HG03521 (cell line): ENCODE data around the gene BTBD16.

Experiments used
- ATAC-seq: cut with Tn5 transposase; IDR thresholded peaks from one replicate; pipeline ENCODE4 v1.9.1; 2021; ENCODE audit warnings: mild to moderate bottlenecking, moderate library complexity; ENCODE audit not compliant: unreplicated experiment

BTBD16 gene

DNA sequence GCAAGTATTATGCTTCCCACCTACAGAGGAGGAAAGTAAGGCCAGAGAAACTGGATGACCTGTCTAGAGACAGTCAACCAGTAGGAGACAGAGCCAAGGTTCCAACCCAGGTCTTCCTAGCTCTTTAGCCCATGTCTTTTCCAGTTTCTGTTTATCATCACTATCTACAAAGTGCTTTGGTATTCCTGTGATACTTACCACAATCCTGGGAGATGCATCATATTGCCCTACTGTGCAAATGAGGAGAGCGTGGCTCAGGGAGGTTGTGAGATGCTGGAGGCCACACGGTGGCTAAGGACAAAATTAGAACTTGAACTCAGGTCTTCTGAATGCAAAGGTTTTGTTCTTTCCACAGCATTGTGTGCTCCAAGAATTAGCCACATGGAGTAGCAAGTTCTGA lies 92.2 kb downstream of the BTBD16 start:
- no peak for ATAC-seq

- ATAC-seq = no peak
These were observed 92.8 kb downstream of the BTBD16 start for GRCh38 chr10:122363722-122364463.

GRCh38 chr10:122368502-122369254 lies 97.6 kb downstream of the BTBD16 start:
- no peak for ATAC-seq

DNA sequence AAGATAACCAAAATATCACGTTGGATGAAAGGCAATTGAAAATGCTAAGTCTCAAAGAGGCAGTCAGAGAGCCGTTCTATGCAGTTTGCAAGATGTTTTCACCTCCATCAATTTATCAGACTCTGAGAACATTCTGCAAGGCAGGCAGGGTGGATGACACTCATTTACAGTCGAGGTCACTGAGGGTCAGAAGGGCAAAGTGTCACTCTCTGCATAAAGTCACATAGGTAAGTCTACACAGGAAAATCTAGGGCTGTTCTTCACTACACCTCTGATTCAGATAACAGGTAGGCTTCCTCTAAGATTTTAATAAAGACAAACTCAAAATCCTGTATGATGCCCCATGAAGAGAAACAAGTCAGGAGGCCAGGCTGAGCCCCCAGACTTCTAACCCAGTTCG lies 102.0 kb downstream of the BTBD16 start:
- ATAC-seq = no peak

DNA sequence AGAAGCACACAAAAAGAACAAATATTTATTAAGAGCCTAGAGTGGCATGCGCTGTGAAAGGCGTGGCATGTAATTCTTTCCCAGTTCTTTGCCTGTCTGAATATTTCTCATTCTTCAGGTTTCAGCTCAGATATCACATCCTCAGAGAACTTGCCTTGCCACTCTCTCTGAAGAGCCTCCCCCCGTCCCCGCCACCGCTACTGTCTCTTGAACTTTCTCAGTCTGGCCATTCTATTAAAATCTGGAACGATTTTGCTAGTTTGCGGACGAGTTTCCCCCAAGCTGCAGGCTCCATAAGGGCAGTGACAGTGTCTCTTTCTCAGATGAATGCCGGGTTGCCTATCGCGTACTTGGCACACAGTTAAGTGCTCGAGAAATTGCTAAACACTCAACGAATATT lies 102.6 kb downstream of the BTBD16 start:
- ATAC-seq = no peak

DNA sequence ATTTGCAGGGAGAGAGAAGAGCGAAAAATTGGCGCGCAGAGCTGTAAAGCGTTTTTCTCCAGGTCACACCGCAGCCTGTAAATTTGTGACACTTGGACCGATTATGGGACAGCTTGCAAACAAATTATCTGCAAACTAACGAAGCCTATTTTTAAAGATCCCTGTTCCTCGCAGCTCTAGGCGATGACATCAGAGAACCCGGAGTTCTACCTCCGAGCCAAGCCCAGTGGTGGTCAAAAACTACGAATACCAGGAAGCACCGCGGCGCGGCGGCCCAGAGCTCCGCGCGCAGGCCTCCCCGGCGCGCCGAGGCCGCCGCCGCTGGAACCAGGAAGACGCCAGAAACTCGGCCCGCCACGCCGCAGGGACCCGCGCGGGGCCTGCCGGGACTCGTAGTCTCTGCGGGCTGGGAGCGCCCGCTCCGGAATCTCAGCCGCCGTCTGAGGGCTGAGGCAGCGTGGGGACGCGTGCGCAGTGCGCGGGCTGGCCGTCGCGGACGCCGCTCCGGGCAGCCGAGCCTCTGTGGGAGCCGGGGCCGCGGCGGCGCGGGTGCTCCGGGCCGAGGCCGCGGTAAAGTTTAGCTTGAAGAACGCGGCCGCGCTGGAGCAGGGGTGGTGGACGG lies 103.3 kb downstream of the BTBD16 start, which contains the start of gene PLEKHA1:
TSS of gene PLEKHA1 (plus strand) at position 472 of the 622 bp plus-strand sequence. CDS start 18,493 bp downstream, outside the sequence.
- ATAC-seq = peak; percentile 90

- ATAC-seq = peak; percentile 31
These were observed 104.0 kb downstream of the BTBD16 start for GRCh38 chr10:122374859-122375678.

- ATAC-seq = no peak
These were observed 104.6 kb downstream of the BTBD16 start for GRCh38 chr10:122375679-122376160.

DNA sequence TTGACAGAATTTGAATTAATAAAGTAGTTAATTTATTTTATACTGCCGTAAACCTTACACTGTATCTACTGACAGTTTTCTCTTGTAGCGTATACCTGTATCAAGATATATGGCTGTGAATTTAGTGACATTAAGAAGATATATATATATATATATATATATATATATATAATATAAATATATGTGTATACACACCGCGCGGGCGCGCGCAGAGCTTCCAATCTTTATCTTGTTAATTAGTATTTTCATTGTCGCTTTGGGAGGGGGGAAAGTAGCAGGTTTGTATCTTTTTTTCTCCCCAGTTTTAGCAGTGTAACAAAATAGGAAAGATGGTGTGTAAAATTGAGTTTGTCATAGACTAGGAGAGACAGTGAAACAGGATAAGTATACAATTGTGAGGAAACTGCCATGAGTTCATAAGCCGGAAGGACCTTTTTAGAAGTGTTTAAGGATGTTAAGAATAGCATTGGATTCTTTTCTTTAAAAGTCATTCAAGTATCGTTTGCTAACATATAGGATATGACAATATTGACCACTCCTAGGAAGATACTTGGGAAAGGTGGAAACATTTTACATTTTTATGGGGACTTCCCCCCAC lies 105.4 kb downstream of the BTBD16 start:
- no peak for ATAC-seq

DNA sequence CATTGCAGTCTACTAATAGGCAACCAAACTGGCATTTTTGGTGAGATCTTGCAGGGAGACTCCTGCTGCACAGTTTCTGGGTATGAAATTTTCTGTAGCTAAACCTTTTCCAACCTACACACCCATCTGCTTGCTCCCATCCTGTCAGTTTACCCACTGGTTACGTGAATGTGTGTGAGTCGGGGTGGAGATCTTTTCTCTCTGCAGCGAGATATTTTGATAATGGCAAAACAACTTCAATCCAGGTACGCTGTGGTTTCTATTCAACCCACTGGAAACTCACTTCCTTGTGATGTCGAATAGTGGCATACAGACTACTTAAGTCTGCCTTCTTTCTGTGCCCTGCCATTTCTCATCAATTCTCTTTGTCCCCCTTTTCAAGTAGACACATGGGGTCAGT lies 107.9 kb downstream of the BTBD16 start:
- no peak for ATAC-seq

- ATAC-seq = no peak
These were observed 108.4 kb downstream of the BTBD16 start for GRCh38 chr10:122379537-122379936.

GRCh38 chr10:122380703-122381102 lies 109.6 kb downstream of the BTBD16 start:
- no peak for ATAC-seq

DNA sequence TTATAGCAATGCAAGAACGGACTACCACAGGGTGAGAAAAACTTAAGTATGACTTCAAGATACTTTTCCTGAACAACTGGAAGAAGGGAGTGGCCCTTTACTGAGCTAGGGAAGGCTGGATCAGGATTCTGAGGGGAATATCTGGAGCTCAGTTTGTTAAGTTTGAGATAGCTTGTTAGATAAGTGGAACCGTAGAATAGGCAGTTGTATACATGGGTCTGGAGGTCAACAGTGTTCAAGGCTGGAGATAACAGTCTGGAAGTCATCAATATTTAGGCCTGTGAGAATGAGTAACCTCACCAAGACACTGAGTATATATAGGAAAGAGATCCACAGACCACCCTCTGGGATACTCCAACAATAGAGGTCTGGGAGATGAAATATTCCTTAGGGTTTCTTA lies 110.6 kb downstream of the BTBD16 start:
- no peak for ATAC-seq

DNA sequence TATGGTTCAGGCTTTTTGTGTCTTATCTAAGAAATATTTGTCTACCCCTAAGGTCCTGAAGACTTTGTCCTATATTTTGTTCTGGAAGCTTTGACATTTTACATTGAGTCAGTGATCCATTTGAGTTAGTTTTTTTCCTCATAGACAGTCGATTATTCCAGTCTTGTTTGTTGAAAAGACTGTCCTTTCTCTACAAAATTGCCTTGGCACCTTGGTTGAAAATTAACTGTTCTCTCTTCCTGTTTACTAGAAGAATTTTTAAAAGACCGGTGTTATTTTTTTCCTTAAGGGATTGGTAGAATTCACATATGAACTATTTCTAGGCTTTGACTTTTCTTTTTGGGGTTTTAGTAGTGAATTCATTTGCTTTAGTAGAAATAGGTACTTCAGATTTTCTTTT lies 115.4 kb downstream of the BTBD16 start:
- ATAC-seq = no peak

GRCh38 chr10:122387572-122387971 lies 116.5 kb downstream of the BTBD16 start:
- no peak for ATAC-seq
